Ishikawa (cell line): ENCODE results near the gene SKAP1.

ENCODE experiments used
- CEBPB ChIP-seq: IDR thresholded peaks from 2 replicates; pipeline ENCODE4 v1.6.1; 2012
- CREB1 ChIP-seq: IDR thresholded peaks from 2 replicates; pipeline ENCODE4 v1.6.1; 2012; ENCODE audit warnings: low read depth
- EGR1 ChIP-seq: IDR thresholded peaks from 2 replicates; pipeline ENCODE4 v1.6.1; 2012
- EP300 ChIP-seq: IDR thresholded peaks from 2 replicates; pipeline ENCODE4 v1.6.1; 2012; ENCODE audit warnings: borderline replicate concordance
- FOXM1 ChIP-seq: IDR thresholded peaks from 2 replicates; pipeline ENCODE4 v1.6.1; 2012; ENCODE audit warnings: low read depth, borderline replicate concordance
- MAX ChIP-seq: IDR thresholded peaks from 2 replicates; pipeline ENCODE4 v1.6.1; 2012
- NFIC ChIP-seq: IDR thresholded peaks from 2 replicates; pipeline ENCODE4 v1.6.1; 2012
- RAD21 ChIP-seq: IDR thresholded peaks from 2 replicates; pipeline ENCODE4 v1.6.1; 2012; ENCODE audit warnings: low read depth
- REST ChIP-seq: IDR thresholded peaks from 2 replicates; pipeline ENCODE4 v1.6.1; 2012; ENCODE audit warnings: low read depth, mild to moderate bottlenecking
- TAF1 ChIP-seq: IDR thresholded peaks from 2 replicates; pipeline ENCODE4 v1.6.1; 2012; ENCODE audit warnings: low read depth, mild to moderate bottlenecking
- TCF12 ChIP-seq: IDR thresholded peaks from 2 replicates; pipeline ENCODE4 v1.6.1; 2012; ENCODE audit warnings: low read depth
- TEAD4 ChIP-seq: IDR thresholded peaks from 2 replicates; pipeline ENCODE4 v1.6.1; 2012
- USF1 ChIP-seq: IDR thresholded peaks from 2 replicates; pipeline ENCODE4 v1.6.1; 2012
- YY1 ChIP-seq: IDR thresholded peaks from 2 replicates; pipeline ENCODE4 v1.6.1; 2012; ENCODE audit warnings: low read depth

- no peak for TF ChIP-seq TAF1
- TF ChIP-seq RAD21, result no peak
- no peak for TF ChIP-seq CREB1
- TF ChIP-seq EGR1, result no peak
- no peak for TF ChIP-seq MAX
- no peak for TF ChIP-seq REST
- no peak for TF ChIP-seq CEBPB
- no peak for TF ChIP-seq NFIC
- no peak for TF ChIP-seq FOXM1
- TF ChIP-seq YY1, result no peak
- no peak for TF ChIP-seq EP300
- TF ChIP-seq TEAD4, result no peak
- no peak for TF ChIP-seq USF1
- no peak for TF ChIP-seq TCF12
Measured at GRCh38 chr17:48388955-48389743, 40.9 kb downstream of the SKAP1 start.
